ENCODE measurements around the gene F8A2. TPM values are rescaled to one million over a fixed set of nuclear protein-coding genes. Genes with fewer than 3 reads are reported as not detected.
A peak's percentile ranks its signal among the peaks of the same experiment; 100 is the strongest.
"Not testable (repeated sequence)": the region's sequence is repeated elsewhere in the genome, so short reads cannot be mapped to it uniquely, and the experiment has no call there.

The F8A2 gene
- polyA plus RNA-seq, 2 of the 4 experiments (the other 2 are of a cell fraction): not detected

DNA sequence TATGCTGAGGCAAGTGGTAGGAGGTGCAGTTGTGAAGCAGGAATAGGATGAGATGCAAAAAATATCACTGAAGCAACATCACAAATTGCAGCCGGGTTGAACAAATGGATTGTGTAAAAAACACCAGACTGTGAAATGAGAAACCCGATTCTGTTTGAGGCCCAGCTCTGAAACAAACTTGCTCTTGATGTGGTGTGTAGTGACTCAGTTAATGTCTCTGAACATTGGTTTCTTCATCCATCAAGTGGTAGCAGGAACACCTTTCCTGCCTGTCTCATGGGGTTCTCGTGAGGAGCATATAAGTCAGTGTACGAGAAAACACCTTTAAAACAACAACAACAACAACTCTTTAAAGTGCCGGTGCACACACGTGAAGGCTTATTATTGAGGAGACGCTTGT lies 18.2 kb upstream of the F8A2 start:
- H3K27ac ChIP-seq; H3K4me3 ChIP-seq; ATAC-seq; FAIRE-seq; H3K4me1 ChIP-seq; DNase-seq (ENCODE audit: low read depth in 1 of 2, low spot score in 1 of 2); H3K9me3 ChIP-seq; POLR2A ChIA-PET; CTCF ChIA-PET; H3K4me2 ChIP-seq: not testable (repeated sequence)
- no CpG with 5 or more reads among the region's 7 CpGs for WGBS (ENCODE audit: missing lambda C conversion rate)

- WGBS (ENCODE audit: missing lambda C conversion rate): no CpG with 5 or more reads among the region's 9 CpGs
- CTCF ChIA-PET; H3K4me3 ChIP-seq; H3K27ac ChIP-seq; H3K4me1 ChIP-seq; DNase-seq (ENCODE audit: low read depth in 1 of 2, low spot score in 1 of 2); H3K4me2 ChIP-seq; FAIRE-seq; POLR2A ChIA-PET; ATAC-seq; H3K9me3 ChIP-seq: not testable (repeated sequence)
These were observed 8.0 kb upstream of the F8A2 start for GRCh38 chrX:155373777-155374458.

GRCh38 chrX:155379802-155380201 lies 2.1 kb upstream of the F8A2 start:
- CTCF ChIA-PET; FAIRE-seq; POLR2A ChIA-PET; DNase-seq (ENCODE audit: low read depth in 1 of 2, low spot score in 1 of 2); ATAC-seq; H3K27ac ChIP-seq; H3K9me3 ChIP-seq; H3K4me2 ChIP-seq; H3K4me3 ChIP-seq; H3K4me1 ChIP-seq: not testable (repeated sequence)
- no CpG with 5 or more reads among the region's 7 CpGs for WGBS (ENCODE audit: missing lambda C conversion rate)

GRCh38 chrX:155382529-155382967 lies 653 bp downstream of the F8A2 start:
- ATAC-seq: peak; percentile 70 to 78
- H3K4me2 ChIP-seq; FAIRE-seq; H3K9me3 ChIP-seq; CTCF ChIA-PET; DNase-seq (ENCODE audit: low read depth in 1 of 2, low spot score in 1 of 2); H3K4me3 ChIP-seq; H3K4me1 ChIP-seq; POLR2A ChIA-PET; H3K27ac ChIP-seq: not testable (repeated sequence)
- whole genome bisulfite sequencing (ENCODE audit: missing lambda C conversion rate): no CpG with 5 or more reads among the region's 64 CpGs

GRCh38 chrX:155389634-155390033 lies 7.7 kb downstream of the F8A2 start:
- no peak overlapping the region for H3K4me3 ChIP-seq
- no peak overlapping the region for H3K27ac ChIP-seq
- TF ChIP-seq MAFK (IDR thresholded peaks at IDR 0.05; ENCODE audit: partially characterized antibody): no peak
- TF ChIP-seq RAD21 (conservative IDR thresholded peaks at IDR 0.05 in 1 of 2, IDR thresholded peaks at IDR 0.05 in 1 of 2): no peak
- TF ChIP-seq HOXA7 (CRISPR knock-in tag; IDR thresholded peaks at IDR 0.05): no peak
- TF ChIP-seq HEYL (CRISPR knock-in tag; IDR thresholded peaks at IDR 0.05): no peak
- no peak for TF ChIP-seq PBX3 (IDR thresholded peaks at IDR 0.05)
- no peak for TF ChIP-seq FOSB (CRISPR knock-in tag; IDR thresholded peaks at IDR 0.05)
- no peak for TF ChIP-seq MAZ (IDR thresholded peaks at IDR 0.05; ENCODE audit: borderline replicate concordance, low read depth, low read length)
- no peak for TF ChIP-seq BCL3 (IDR thresholded peaks at IDR 0.05)
- no peak for TF ChIP-seq JUN (IDR thresholded peaks at IDR 0.05)
- no peak for TF ChIP-seq HMGXB4 (CRISPR knock-in tag; IDR thresholded peaks at IDR 0.05; ENCODE audit: borderline replicate concordance)
- no peak for TF ChIP-seq CHD4 (IDR thresholded peaks at IDR 0.05; ENCODE audit: borderline replicate concordance)
- no peak for TF ChIP-seq CBX2 (IDR thresholded peaks at IDR 0.05; ENCODE audit: borderline replicate concordance, low read depth)
- TF ChIP-seq HOXB5 (CRISPR knock-in tag; IDR thresholded peaks at IDR 0.05): no peak
- TF ChIP-seq JUNB (IDR thresholded peaks at IDR 0.05): no peak
- TF ChIP-seq, protein P1, sequence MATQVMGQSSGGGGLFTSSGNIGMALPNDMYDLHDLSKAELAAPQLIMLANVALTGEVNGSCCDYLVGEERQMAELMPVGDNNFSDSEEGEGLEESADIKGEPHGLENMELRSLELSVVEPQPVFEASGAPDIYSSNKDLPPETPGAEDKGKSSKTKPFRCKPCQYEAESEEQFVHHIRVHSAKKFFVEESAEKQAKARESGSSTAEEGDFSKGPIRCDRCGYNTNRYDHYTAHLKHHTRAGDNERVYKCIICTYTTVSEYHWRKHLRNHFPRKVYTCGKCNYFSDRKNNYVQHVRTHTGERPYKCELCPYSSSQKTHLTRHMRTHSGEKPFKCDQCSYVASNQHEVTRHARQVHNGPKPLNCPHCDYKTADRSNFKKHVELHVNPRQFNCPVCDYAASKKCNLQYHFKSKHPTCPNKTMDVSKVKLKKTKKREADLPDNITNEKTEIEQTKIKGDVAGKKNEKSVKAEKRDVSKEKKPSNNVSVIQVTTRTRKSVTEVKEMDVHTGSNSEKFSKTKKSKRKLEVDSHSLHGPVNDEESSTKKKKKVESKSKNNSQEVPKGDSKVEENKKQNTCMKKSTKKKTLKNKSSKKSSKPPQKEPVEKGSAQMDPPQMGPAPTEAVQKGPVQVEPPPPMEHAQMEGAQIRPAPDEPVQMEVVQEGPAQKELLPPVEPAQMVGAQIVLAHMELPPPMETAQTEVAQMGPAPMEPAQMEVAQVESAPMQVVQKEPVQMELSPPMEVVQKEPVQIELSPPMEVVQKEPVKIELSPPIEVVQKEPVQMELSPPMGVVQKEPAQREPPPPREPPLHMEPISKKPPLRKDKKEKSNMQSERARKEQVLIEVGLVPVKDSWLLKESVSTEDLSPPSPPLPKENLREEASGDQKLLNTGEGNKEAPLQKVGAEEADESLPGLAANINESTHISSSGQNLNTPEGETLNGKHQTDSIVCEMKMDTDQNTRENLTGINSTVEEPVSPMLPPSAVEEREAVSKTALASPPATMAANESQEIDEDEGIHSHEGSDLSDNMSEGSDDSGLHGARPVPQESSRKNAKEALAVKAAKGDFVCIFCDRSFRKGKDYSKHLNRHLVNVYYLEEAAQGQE (IDR thresholded peaks at IDR 0.05): no peak
- TF ChIP-seq HOXB13 (CRISPR knock-in tag; IDR thresholded peaks at IDR 0.05; ENCODE audit: low read depth): no peak
- CTCF ChIA-PET: no interaction called here
- POLR2A ChIA-PET: no interaction called here
- no peak for DNase-seq (ENCODE audit: low read depth in 1 of 2, low spot score in 1 of 2)
- no peaks in the 10 kb centered on the region for H3K9me3 ChIP-seq
- no peak for FAIRE-seq
- no peaks in the 10 kb centered on the region for H3K4me1 ChIP-seq
- no peak for ATAC-seq
- 79% methylated on average over 3 of the region's 8 CpGs for WGBS (ENCODE audit: missing lambda C conversion rate)
- no peak overlapping the region for H3K4me2 ChIP-seq
